Activated CD8-positive, alpha-beta T cell treated with anti-CD3 and anti-CD28 coated beads for 36 hours (primary cell): ENCODE data around the gene ARPC1A. TPM values are rescaled to one million over a fixed set of nuclear protein-coding genes. Genes with fewer than 3 reads are reported as not detected.

ENCODE experiments used
- ATAC-seq: fragments of 200-7000 bp; cut with Tn5 transposase; one replicate; pipeline ENCODE4 v1.10.0; 2021; ENCODE audit warnings: mild to moderate bottlenecking, moderate library complexity
- CTCF ChIA-PET: fragments of 350-600 bp; sonication (Branson Sonifier 250); formaldehyde crosslinking; loops from one replicate; lab custom pipeline; 2021; ENCODE audit warnings: antibody characterized with exemption; lab: Charles Lee
- POLR2A ChIA-PET: fragments of 350-600 bp; sonication (Branson Sonifier 250); formaldehyde crosslinking; loops from one replicate; lab custom pipeline; 2021; ENCODE audit warnings: antibody characterized with exemption; lab: Charles Lee
- DNase-seq: peaks from one replicate; pipeline ENCODE4 v3.0.0-alpha.2; 2020
- H3K27ac Mint-ChIP-seq: one replicate; pipeline ENCODE4 v1.8.0; 2021; ENCODE audit warnings: mild to moderate bottlenecking, mixed read lengths
- H3K27me3 Mint-ChIP-seq: one replicate; pipeline ENCODE4 v1.8.0; 2021; ENCODE audit warnings: mixed read lengths
- H3K36me3 Mint-ChIP-seq: one replicate; pipeline ENCODE4 v1.8.0; 2021; ENCODE audit warnings: low read depth, mixed read lengths
- H3K4me1 Mint-ChIP-seq: one replicate; pipeline ENCODE4 v1.8.0; 2021; ENCODE audit warnings: low read depth, mixed read lengths
- H3K4me3 Mint-ChIP-seq: one replicate; pipeline ENCODE4 v1.8.0; 2021; ENCODE audit warnings: mild to moderate bottlenecking, moderate library complexity, mixed read lengths
- H3K9me3 Mint-ChIP-seq: one replicate; pipeline ENCODE4 v1.8.0; 2021; ENCODE audit warnings: mixed read lengths
- CTCF ChIP-seq: fragments of 200-600 bp; IDR thresholded peaks from one replicate; pipeline ENCODE4 v1.8.0; 2022; ENCODE audit warnings: antibody characterized with exemption, mild to moderate bottlenecking
- intact Hi-C: fragments of 100-400 bp; cut with micrococcal nuclease; formaldehyde crosslinking; loops from one replicate; pipeline ENCODE4 v1.10.0; 2022
- total RNA-seq, 2 experiments: library from RNA; stranded (reverse); gene quantifications; one replicate each; pipeline ENCODE4 v1.2.3, GENCODE V29; 2021

ARPC1A gene
- total RNA-seq, 2 experiments from 2014 or later, result 45.4 to 45.8 TPM

- ChIA-PET POLR2A (interaction anchor here (1.1 to 3.6 kb wide), 7 partner anchors 8 to 24 kb away, joined by 3 to 50 read pairs (median 15); partner anchors contain the start of genes BUD31 and PDAP1), CTCF (interaction anchor here (1.0 to 2.3 kb wide), 2 partner anchors 11 to 27 kb away, joined by 4 to 9 read pairs; no protein-coding TSS in a partner anchor)
- TF ChIP-seq CTCF, result no peak
- intact Hi-C loops, result no loop called here
- H3K4me3 Mint-ChIP-seq, result peak overlapping the region; percentile 27
- H3K27ac Mint-ChIP-seq, result peak overlapping the region; percentile 64
- peaks cover 52% of the 10 kb centered on the region for H3K36me3 Mint-ChIP-seq
- H3K27me3 Mint-ChIP-seq, result no peaks in the 10 kb centered on the region
- DNase-seq, result no peak
- ATAC-seq, result no peak
- H3K9me3 Mint-ChIP-seq, result no peaks in the 10 kb centered on the region
- H3K4me1 Mint-ChIP-seq, result peaks cover 20% of the 10 kb centered on the region
Measured at GRCh38 chr7:99392046-99392445, 66.3 kb downstream of the ARPC1A start.

- H3K9me3 Mint-ChIP-seq, result no peaks in the 10 kb centered on the region
- H3K4me3 Mint-ChIP-seq, result peak overlapping the region; percentile 58
- peak; percentile 91 for DNase-seq
- peak; percentile 94 for ATAC-seq
- no peaks in the 10 kb centered on the region for H3K27me3 Mint-ChIP-seq
- intact Hi-C loops, result no loop called here
- H3K36me3 Mint-ChIP-seq, result peaks cover 52% of the 10 kb centered on the region
- peak overlapping the region; percentile 87 for H3K27ac Mint-ChIP-seq
- POLR2A ChIA-PET, result interaction anchor here (1.1 to 3.6 kb wide), 8 partner anchors 8 to 81 kb away, joined by 3 to 50 read pairs (median 10); partner anchors contain the start of genes BUD31 and PDAP1
- CTCF ChIA-PET, result interaction anchor here (1.0 to 2.3 kb wide), 5 partner anchors 12 to 28 kb away, joined by 3 to 9 read pairs (median 4); partner anchors contain the start of genes BUD31 and PDAP1
- peaks cover 20% of the 10 kb centered on the region for H3K4me1 Mint-ChIP-seq
- TF ChIP-seq CTCF, result no peak
Measured at GRCh38 chr7:99392659-99393354, 67.1 kb downstream of the ARPC1A start.

- TF ChIP-seq CTCF, result no peak
- CTCF ChIA-PET, result interaction anchor here (1.0 to 2.3 kb wide), 5 partner anchors 12 to 28 kb away, joined by 3 to 9 read pairs (median 4); partner anchors contain the start of genes BUD31 and PDAP1
Measured at GRCh38 chr7:99393355-99394187, 67.9 kb downstream of the ARPC1A start.

GRCh38 chr7:99394188-99394502 is 68.4 kb downstream of the ARPC1A start:
- ChIA-PET CTCF (interaction anchor here (1.3 to 1.8 kb wide), 3 partner anchors 11 to 15 kb away, joined by 3 to 4 read pairs (median 4); partner anchors contain the start of genes BUD31 and PDAP1), POLR2A (interaction anchor here (0.7 to 3.6 kb wide), 10 partner anchors 8 to 46 kb away, joined by 3 to 50 read pairs (median 4); partner anchors contain the start of genes BUD31 and PDAP1)
- H3K4me1 Mint-ChIP-seq, result peaks cover 25% of the 10 kb centered on the region
- intact Hi-C loops, result no loop called here
- peak overlapping the region; percentile 16 for H3K27ac Mint-ChIP-seq
- peaks cover 55% of the 10 kb centered on the region for H3K36me3 Mint-ChIP-seq
- H3K4me3 Mint-ChIP-seq, result no peak overlapping the region
- no peak for ATAC-seq
- TF ChIP-seq CTCF, result no peak
- no peak for DNase-seq
- H3K9me3 Mint-ChIP-seq, result no peaks in the 10 kb centered on the region
- H3K27me3 Mint-ChIP-seq, result no peaks in the 10 kb centered on the region

More at GRCh38 chr7:99393355-99394187, 67.9 kb downstream of the ARPC1A start:
- H3K4me3 Mint-ChIP-seq, result peak overlapping the region; percentile 58
- DNase-seq (no peak), ATAC-seq (no peak)
- no peaks in the 10 kb centered on the region for H3K27me3 Mint-ChIP-seq
- H3K9me3 Mint-ChIP-seq, result no peaks in the 10 kb centered on the region
- peaks cover 21% of the 10 kb centered on the region for H3K4me1 Mint-ChIP-seq
- intact Hi-C loops, result no loop called here
- H3K27ac Mint-ChIP-seq, result peak overlapping the region; percentile 87
- POLR2A ChIA-PET, result interaction anchor here (0.7 to 3.6 kb wide), 12 partner anchors 8 to 80 kb away, joined by 3 to 50 read pairs (median 3); partner anchors contain the start of genes BUD31 and PDAP1
- peaks cover 51% of the 10 kb centered on the region for H3K36me3 Mint-ChIP-seq
